ENCODE measurements around the gene MIPOL1.
"Not testable (repeated sequence)": the region's sequence is repeated elsewhere in the genome, so short reads cannot be mapped to it uniquely, and the experiment has no call there.

The MIPOL1 gene

GRCh38 chr14:37232907-37233481 lies 35.3 kb downstream of the MIPOL1 start:
- no peak for DNase-seq (ENCODE audit: low read depth in 2 of 2)

- DNase-seq (ENCODE audit: low read depth in 2 of 2), result no peak
These were observed 36.5 kb downstream of the MIPOL1 start for GRCh38 chr14:37234222-37234621.

DNA sequence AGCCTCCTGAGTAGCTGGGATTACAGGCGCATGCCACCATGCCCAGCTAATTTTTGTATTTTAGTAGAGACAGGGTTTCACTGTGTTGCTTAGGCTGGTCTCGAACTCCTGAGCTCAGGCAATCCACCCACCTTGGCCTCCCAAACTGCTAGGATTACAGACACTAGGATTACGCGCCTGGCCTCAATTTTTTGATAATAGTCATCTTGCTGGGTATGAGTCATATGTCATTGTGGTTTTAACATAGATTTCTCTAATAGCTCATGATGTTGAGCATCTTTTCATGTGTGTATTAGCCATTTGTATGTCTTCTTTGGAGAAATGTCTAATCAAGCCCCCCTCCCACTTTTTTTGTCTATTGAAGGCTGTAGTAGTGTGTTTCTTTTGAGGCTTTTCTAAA lies 38.3 kb downstream of the MIPOL1 start:
- DNase-seq (ENCODE audit: low read depth in 2 of 2), result not testable (repeated sequence)

DNA sequence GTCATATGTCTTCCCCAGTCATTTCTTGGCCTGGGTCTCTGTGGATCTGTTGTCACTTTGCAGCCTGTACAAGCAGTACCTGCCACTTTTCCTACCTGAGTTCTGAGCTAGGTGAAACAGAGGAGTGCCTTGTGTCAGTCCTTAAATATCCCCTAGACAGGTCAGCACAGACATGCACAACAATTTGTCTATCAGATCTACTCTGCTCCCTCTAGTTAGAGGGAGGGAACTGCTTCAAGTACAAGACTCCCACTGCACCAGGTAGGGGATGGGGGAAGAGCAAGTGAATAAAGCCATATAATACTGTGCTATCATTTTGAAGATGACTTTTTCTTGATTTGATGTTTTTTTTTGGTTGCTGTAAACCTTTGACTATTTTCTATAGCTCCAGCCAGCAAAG lies 39.4 kb downstream of the MIPOL1 start:
- no peak for DNase-seq (ENCODE audit: low read depth in 2 of 2)

DNA sequence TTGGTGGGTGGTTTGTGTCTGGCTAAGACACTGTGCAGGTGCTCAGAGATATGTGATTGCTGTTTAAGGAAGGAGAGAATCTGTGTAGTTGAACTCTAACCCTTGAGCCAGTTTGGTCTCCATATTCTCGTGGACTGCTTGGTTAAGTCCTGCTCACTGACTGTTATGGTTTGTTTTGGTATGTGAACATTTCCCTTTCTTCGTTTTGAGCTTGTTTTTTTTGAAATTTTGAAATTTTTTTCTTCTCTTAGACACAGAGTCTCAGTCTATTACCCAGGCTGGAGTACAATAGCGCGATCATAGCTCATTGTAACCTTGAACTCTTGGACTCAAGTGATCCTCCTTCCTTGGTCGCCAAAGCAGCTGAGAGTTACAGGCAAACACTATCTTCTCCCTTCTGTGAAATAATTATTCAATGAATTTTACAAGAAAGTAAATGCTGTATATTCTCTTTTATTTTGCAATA lies 40.0 kb downstream of the MIPOL1 start:
- no peak for DNase-seq (ENCODE audit: low read depth in 2 of 2)

- no peak for DNase-seq (ENCODE audit: low read depth in 2 of 2)
These were observed 43.5 kb downstream of the MIPOL1 start for GRCh38 chr14:37241198-37241597.

GRCh38 chr14:37246427-37246829 lies 48.7 kb downstream of the MIPOL1 start:
- DNase-seq (ENCODE audit: low read depth in 2 of 2), result no peak

GRCh38 chr14:37247791-37248461 lies 50.2 kb downstream of the MIPOL1 start:
- DNase-seq (ENCODE audit: low read depth in 2 of 2), result no peak

DNA sequence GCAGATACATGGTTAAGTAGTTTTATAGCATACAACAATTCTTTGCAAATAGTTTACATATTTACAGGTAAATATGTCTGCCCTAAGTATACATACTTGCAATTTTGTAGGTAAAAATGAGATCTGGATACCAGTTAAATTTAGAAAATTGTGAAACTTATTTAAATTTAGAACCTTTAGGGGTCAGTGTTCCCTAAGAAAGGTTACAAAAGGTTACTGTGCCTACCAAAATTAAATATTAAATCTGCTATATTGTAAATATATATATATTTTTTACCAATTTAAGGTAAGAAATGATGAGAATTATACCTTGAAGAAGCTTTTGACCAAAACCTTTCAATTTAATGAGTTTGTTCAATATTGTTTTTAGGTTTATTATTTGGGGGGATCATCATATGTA lies 54.0 kb downstream of the MIPOL1 start:
- DNase-seq (ENCODE audit: low read depth in 2 of 2), result no peak

DNA sequence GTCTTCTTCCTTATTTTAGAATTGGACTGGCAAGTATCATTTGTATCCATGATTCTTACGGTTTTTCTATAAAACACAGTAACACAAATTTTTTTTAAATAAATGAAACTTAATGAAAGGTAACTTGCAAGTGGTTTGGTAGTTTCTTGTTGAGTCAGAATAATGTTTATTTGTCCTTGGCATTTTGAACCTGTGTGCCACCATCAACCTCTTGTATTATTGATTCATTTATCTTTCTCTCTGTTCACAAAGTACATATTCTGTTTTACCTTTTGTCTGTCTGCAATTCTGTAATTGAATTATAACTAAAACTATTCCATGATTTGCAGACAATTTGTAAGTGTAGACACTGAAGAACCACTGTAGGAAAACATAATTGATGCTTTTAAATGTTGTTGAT lies 54.7 kb downstream of the MIPOL1 start:
- no peak for DNase-seq (ENCODE audit: low read depth in 2 of 2)

- no peak for DNase-seq (ENCODE audit: low read depth in 2 of 2)
These were observed 56.2 kb downstream of the MIPOL1 start for GRCh38 chr14:37253905-37254304.

- DNase-seq (ENCODE audit: low read depth in 2 of 2), result no peak
These were observed 56.7 kb downstream of the MIPOL1 start for GRCh38 chr14:37254411-37254947.

DNA sequence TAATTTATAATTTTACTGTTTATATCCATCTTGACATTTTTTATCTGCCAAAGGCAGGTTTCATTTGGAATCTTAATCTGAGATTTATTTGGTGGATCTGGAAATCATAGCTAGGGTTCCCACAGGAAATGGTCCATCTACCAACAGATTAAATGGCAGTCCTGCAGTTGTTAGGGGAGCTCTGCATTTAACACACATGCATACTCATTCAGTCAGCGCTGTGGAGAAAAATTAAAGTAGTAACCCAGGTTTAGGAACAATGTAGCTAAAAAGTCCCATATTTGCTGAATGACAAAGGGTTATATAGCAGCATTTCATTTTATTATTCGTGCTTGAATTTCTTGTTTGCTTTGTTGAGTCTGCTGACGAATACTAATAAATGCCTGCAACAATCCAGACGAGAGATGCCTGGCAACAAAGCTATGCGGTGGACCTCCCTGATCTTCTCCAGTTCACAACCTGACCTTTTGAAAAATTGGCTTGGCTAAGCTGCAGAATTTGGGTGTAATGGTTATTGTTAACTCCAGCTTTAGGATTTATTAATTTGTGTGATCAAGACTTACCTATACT lies 59.8 kb downstream of the MIPOL1 start:
- no peak for DNase-seq (ENCODE audit: low read depth in 2 of 2)

DNA sequence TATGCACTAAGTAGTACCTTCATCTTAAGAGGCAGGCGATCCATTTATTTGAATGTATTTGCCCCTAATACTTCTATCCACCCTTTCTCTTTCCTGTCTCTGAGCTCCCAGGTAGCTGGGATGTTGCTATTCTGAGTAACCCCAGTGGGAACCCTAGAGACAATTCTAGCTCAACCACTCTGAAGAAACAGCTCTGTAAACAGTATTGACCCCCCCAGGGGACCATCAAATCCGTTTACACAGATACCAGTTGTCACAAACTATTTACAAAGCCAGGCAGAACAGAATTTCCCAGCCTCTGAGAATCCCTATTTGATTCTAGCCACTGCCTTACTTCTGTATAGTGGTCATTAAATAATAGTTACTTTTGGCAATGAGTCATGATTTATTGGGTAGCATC lies 64.9 kb downstream of the MIPOL1 start:
- DNase-seq (ENCODE audit: low read depth in 2 of 2), result no peak

DNA sequence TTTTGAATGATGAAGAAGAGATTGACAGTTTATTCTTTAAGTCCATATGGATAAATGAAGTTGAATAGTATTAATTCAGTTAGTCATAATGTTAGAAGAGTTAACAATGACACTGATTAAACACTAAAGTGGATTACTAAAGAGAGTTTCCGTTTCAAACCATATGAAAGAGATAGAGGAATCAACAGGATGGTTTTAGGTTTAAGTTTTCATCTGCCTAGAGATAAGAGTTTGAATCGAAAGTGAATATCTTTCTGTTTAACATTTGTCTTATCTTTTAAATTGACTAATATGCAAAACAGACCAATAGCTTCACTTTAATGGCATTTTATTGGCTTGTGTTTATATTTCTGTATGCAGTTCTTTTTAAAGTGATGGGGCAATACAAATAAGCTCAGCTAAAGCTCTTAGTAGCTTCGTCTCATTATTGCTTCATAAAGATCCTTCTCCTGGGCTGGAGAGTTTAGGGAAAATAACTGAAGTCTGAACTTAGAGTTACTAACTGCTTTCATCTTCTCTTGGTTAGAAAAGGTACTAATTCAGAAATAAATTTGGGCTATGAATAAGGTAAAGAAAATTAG lies 66.0 kb downstream of the MIPOL1 start:
- DNase-seq (ENCODE audit: low read depth in 2 of 2), result no peak

DNA sequence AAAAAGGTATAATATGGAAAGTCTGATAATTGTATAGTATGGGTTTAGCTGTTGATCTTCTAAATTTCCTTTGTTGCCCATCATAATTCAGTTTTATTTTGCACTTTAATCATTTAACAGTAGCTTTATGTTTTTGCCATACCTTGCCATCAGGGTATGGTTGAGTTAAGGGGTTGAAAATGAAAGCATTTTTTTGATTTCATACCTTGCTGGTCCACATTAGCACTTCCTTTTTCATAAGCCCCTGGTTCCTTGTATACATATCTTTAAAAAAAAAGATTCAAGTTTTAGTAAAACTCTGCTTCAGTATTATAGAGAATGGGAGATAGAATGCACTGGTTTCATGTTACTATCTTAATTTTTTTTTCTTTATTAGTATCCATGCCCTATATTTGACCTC lies 71.1 kb downstream of the MIPOL1 start:
- DNase-seq (ENCODE audit: low read depth in 2 of 2), result no peak

DNA sequence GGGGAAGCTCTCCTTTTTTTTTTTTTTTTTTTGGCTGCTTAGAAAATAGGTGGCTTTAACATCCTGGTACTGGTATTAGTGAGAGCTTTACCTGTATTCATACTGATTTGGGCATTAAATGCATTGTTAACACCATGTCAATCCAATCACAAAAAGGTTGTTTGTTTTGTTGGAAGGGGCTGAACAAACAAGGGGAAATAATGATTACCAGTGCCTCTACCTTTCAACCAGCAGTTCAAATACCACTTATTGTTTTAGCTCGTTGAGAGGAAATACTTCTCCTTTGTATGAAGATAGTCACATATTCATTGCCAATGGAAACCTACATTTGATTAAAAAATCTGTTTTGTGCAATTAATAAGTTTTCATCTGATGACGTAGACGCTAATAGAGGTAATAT lies 72.9 kb downstream of the MIPOL1 start:
- DNase-seq (ENCODE audit: low read depth in 2 of 2), result no peak

GRCh38 chr14:37272569-37272968 lies 74.8 kb downstream of the MIPOL1 start:
- DNase-seq (ENCODE audit: low read depth in 2 of 2), result no peak

DNA sequence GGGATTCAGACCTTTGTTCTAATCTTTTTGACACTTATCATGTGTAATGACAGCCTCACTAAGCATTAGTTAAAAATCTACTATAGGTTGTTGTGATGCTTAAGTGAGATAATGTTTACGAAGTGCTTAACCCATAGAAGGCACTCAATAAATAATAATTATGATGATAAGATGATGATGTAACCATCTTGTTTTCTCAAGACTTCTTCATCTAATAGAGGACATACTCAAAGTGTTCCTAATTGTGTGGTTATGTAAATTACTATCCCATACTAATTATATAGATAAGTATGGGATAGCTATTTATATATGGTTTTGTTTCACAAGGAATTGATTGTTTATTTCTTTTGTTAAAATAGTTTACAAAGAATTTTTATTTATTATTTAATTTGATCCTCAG lies 76.9 kb downstream of the MIPOL1 start:
- DNase-seq (ENCODE audit: low read depth in 2 of 2), result no peak

DNA sequence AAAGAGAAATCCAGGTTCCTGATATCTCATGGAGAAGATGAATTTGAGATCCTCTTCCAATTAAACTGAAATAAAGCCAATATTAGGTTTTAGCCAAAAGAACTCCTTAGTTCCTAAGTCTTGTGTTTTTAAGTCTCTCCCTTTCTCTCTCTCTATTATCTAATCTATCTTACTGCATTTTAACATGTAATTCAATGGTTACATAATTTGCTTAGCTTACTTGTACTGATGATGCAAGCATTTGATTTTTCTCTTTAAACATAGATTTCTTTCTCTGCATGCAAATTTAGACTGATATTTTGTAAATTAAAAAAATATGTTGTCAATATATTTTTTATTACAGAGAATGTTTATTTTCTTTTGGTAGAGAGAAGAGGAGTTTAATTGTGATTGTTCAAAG lies 78.2 kb downstream of the MIPOL1 start:
- no peak for DNase-seq (ENCODE audit: low read depth in 2 of 2)

- no peak for DNase-seq (ENCODE audit: low read depth in 2 of 2)
These were observed 81.2 kb downstream of the MIPOL1 start for GRCh38 chr14:37278636-37279538.

GRCh38 chr14:37279818-37280217 lies 82.1 kb downstream of the MIPOL1 start:
- DNase-seq (ENCODE audit: low read depth in 2 of 2), result no peak

Measured in stimulated activated CD8-positive, alpha-beta memory T cell treated with anti-CD3 and anti-CD28 coated beads, Interleukin-2, amount 100 ng/mL, for 48 hours (primary cell).